ENCODE measurements around the gene AIRE.
"Not testable (repeated sequence)": the region's sequence is repeated elsewhere in the genome, so short reads cannot be mapped to it uniquely, and the experiment has no call there.

AIRE gene

DNA sequence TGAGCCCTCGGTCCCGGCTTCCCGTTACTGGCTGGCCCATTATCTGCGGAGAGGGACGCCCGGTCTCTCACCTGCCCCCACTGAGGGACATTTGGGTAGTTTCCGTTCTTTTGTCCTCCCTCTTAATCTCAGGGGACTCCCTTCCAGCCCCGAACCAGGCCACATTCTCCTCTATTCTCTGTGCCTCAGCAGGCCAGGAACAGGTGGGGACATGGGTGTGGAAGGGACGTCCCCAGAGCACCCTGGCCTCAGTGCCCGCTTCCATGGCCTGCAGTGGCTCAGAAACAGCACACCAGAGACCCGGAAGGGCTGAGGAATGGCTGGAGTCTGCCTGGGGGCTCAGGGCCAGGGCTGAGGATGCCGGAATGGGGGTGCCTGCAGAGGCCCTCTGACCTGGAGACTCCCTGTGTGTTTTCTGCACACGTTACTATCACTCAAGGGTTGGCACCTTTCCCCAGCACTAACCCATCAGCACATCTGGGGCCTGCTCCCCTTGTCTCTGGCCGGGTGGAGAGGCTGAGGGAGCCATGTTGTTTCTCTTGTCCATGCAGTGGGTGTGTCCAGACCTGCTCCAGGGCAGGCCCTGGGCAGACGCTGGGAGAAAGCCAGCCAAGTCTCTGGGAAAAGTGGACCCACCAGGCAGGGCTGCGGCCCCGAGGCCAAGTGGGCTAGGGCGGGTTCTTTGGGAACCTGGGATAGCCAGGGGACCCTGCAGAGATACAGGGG, 14.0 kb upstream of the AIRE start:
- no peak overlapping the region for H3K4me3 ChIP-seq (ENCODE audit: low read length)
- H3K36me3 ChIP-seq (ENCODE audit: insufficient read depth, low read length) = no peaks in the 10 kb centered on the region
- H3K4me1 ChIP-seq (ENCODE audit: control insufficient read depth, insufficient read depth, low read length) = no peaks in the 10 kb centered on the region
- H3K4me2 ChIP-seq (ENCODE audit: low read length) = no peak overlapping the region
- no peaks in the 10 kb centered on the region for H3K9me3 ChIP-seq (replicated peaks; ENCODE audit: low read length)
- H3K27me3 ChIP-seq (ENCODE audit: control insufficient read depth, insufficient read depth, low read length) = peaks cover 27% of the 10 kb centered on the region
- no peak overlapping the region for H3K9ac ChIP-seq (ENCODE audit: low read depth, low read length)

DNA sequence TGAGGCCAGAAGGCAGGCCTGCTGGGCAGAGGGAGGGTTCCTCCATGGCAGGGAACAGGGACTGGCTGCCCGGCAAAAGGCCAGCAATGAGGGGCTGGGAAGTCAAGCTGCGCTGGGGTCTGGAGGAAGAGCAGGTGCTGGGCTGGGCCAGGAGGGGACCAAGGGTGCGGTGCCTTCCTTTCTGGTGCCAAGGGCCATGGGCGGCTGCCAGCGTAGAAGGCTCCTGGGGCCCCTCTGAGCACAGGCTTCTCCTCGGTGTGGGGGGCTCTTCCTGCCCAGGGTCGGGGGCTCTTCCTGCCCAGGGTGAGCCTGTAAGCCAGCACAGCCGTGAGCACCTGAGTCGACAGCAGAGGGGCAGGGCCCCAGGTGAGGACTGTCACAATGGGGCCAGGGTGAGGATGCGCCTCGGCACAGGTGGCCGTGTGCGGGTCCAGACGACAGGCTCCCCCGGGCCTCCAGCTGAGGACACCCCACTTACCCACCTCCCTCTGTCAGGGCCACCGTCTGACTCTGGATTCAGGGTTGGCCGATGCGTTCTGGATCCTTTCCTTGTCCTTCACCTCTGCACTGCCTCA, 13.3 kb upstream of the AIRE start:
- Histone ChIP-seq H3K4me3 (ENCODE audit: low read length) (no peak overlapping the region), H3K4me1 (ENCODE audit: control insufficient read depth, insufficient read depth, low read length) (no peaks in the 10 kb centered on the region), H3K4me2 (ENCODE audit: low read length) (no peak overlapping the region), H3K9ac (ENCODE audit: low read depth, low read length) (no peak overlapping the region), H3K9me3 (replicated peaks; ENCODE audit: low read length) (no peaks in the 10 kb centered on the region), H3K36me3 (ENCODE audit: insufficient read depth, low read length) (no peaks in the 10 kb centered on the region), H3K27me3 (ENCODE audit: control insufficient read depth, insufficient read depth, low read length) (peaks cover 27% of the 10 kb centered on the region)

DNA sequence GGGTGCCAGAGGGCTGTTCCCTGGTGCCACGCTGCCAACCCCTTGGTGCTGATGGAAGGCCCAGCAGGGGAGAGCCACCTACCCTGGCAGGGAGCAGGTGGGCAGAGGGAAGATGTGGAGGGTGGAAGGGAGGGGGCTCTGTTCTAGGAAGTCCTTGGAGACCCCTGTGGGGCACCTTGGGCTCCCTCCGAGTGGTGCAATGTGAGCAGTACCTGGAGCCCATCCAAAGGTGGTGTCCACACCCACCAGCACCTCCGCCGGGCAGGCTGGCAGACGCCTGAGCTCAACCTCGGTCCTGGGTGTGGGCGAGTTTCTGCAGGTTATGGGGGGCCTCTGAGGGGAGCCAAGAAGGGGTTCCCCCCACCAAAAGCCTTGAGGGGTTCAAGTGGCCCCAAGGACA, 12.6 kb upstream of the AIRE start:
- Histone ChIP-seq H3K9me3 (replicated peaks; ENCODE audit: low read length) (no peaks in the 10 kb centered on the region), H3K27me3 (ENCODE audit: control insufficient read depth, insufficient read depth, low read length) (peaks cover 22% of the 10 kb centered on the region), H3K4me1 (ENCODE audit: control insufficient read depth, insufficient read depth, low read length) (no peaks in the 10 kb centered on the region), H3K36me3 (ENCODE audit: insufficient read depth, low read length) (no peaks in the 10 kb centered on the region), H3K4me3 (ENCODE audit: low read length) (no peak overlapping the region), H3K9ac (ENCODE audit: low read depth, low read length) (no peak overlapping the region), H3K4me2 (ENCODE audit: low read length) (no peak overlapping the region)

DNA sequence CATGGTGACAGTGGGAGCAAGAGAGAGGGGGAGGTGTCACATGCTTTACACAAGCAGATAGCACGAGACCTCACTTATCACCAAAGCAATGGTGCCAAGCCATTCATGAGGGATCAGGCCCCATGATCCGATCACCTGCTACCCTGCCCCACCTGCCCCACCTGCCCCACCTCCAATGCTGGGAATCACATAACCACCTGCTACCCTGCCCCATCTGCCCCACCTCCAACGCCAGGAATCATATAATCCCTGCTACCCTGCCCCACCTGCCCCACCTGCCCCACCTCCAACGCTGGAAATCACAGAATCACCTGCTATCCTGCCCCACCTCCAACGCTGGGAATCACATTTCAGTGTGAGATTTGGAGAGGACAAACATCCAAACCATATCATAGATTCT, 10.6 kb upstream of the AIRE start:
- no peaks in the 10 kb centered on the region for H3K4me1 ChIP-seq (ENCODE audit: control insufficient read depth, insufficient read depth, low read length)
- H3K4me2 ChIP-seq (ENCODE audit: low read length) = no peak overlapping the region
- no peaks in the 10 kb centered on the region for H3K9me3 ChIP-seq (replicated peaks; ENCODE audit: low read length)
- H3K4me3 ChIP-seq (ENCODE audit: low read length) = no peak overlapping the region
- H3K27me3 ChIP-seq (ENCODE audit: control insufficient read depth, insufficient read depth, low read length) = peaks cover 26% of the 10 kb centered on the region
- H3K9ac ChIP-seq (ENCODE audit: low read depth, low read length) = no peak overlapping the region
- H3K36me3 ChIP-seq (ENCODE audit: insufficient read depth, low read length) = no peaks in the 10 kb centered on the region

DNA sequence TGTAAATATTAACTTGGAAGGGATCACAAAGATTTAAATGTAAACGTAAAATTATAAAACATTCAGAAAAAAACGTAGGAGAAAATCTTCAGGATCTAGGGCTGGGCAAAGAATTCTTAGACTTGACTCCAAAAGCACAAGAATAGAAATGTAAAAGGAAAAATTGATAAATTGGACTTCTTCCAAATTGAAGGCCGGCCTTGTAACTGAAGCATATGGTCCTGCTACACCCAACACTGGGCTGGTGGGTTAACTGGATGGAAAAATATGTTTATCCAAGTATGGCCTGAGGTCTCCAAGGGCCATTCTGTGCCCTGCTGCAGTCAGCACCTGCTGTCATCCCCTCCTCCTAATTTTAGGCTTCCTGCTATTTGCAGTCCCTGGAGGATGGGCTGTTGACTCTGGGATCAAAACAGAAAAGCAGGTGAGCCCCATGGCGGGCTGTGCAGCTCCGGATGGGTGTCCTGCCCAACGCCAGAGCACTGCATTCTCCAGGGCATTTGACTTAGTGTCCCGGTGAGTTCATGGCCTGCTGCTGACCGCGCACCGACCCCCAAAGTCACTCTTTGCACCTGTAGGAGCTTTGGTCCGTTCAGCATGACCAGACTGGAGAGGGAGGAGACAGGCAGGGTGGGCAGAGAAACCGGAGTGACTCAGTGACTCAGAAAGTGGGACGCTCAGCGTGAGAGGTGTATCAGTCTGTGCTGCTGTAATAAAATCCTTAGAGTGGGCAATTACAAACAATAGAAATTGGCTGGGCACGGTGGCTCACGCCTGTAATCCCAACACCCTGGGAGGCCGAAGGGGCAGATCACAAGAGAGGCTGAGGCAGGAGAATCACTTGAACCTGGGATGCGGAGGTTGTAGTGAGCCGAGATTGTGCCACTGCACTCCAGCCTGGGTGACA, 6.1 kb upstream of the AIRE start:
- Histone ChIP-seq H3K4me3 (ENCODE audit: low read length) (no peak overlapping the region), H3K4me2 (ENCODE audit: low read length) (no peak overlapping the region), H3K36me3 (ENCODE audit: insufficient read depth, low read length) (no peaks in the 10 kb centered on the region), H3K9me3 (replicated peaks; ENCODE audit: low read length) (no peaks in the 10 kb centered on the region), H3K27me3 (ENCODE audit: control insufficient read depth, insufficient read depth, low read length) (peaks cover 10% of the 10 kb centered on the region), H3K4me1 (ENCODE audit: control insufficient read depth, insufficient read depth, low read length) (no peaks in the 10 kb centered on the region), H3K9ac (ENCODE audit: low read depth, low read length) (no peak overlapping the region)

DNA sequence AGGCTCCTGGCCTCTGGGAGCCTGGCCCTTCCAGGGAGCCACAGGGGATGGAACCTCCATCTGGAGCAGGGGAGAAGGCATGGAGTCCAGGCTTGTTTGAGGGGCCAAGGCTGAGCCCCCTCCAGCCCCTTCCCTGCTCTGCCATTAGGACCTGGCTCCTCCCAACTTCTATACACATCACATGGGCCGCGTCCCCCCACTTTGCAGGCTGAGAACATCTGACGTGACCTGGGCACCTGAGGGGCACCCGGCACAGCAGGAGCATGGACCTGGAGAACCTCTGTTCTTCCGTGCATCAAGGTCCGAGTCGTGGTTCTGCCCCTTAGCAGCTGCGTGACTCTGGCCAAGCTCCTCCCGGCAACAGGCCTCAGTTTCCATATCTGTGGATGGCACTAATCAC, 3.9 kb upstream of the AIRE start:
- Histone ChIP-seq H3K36me3 (ENCODE audit: insufficient read depth, low read length) (no peaks in the 10 kb centered on the region), H3K9me3 (replicated peaks; ENCODE audit: low read length) (no peaks in the 10 kb centered on the region), H3K4me1 (ENCODE audit: control insufficient read depth, insufficient read depth, low read length) (peaks cover 7% of the 10 kb centered on the region), H3K4me2 (ENCODE audit: low read length) (no peak overlapping the region), H3K4me3 (ENCODE audit: low read length) (no peak overlapping the region), H3K9ac (ENCODE audit: low read depth, low read length) (no peak overlapping the region), H3K27me3 (ENCODE audit: control insufficient read depth, insufficient read depth, low read length) (peaks cover 17% of the 10 kb centered on the region)

DNA sequence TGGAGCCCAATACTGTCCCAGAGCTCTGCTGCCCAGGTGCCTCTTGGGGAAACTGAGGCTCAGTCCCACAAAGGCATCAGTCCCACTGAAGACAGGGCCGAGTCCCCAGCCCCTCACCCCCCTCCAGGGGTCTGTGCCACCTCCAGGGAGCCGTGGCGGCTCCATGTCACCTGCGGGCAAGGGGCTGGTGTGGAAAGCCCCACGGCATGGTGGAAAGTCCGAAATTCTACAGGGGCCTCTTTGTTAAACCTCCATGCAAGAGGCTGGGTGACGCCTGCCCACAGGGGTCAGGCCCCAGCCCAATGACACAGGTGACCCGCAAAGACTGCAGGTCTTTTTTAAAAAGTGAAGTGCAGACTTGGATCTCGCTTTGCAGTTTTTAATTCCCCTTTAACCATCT, 3.3 kb upstream of the AIRE start:
- Histone ChIP-seq H3K9ac (ENCODE audit: low read depth, low read length) (no peak overlapping the region), H3K4me1 (ENCODE audit: control insufficient read depth, insufficient read depth, low read length) (peaks cover 7% of the 10 kb centered on the region), H3K4me2 (ENCODE audit: low read length) (no peak overlapping the region), H3K4me3 (ENCODE audit: low read length) (no peak overlapping the region), H3K27me3 (ENCODE audit: control insufficient read depth, insufficient read depth, low read length) (peaks cover 18% of the 10 kb centered on the region), H3K9me3 (replicated peaks; ENCODE audit: low read length) (no peaks in the 10 kb centered on the region), H3K36me3 (ENCODE audit: insufficient read depth, low read length) (no peaks in the 10 kb centered on the region)

DNA sequence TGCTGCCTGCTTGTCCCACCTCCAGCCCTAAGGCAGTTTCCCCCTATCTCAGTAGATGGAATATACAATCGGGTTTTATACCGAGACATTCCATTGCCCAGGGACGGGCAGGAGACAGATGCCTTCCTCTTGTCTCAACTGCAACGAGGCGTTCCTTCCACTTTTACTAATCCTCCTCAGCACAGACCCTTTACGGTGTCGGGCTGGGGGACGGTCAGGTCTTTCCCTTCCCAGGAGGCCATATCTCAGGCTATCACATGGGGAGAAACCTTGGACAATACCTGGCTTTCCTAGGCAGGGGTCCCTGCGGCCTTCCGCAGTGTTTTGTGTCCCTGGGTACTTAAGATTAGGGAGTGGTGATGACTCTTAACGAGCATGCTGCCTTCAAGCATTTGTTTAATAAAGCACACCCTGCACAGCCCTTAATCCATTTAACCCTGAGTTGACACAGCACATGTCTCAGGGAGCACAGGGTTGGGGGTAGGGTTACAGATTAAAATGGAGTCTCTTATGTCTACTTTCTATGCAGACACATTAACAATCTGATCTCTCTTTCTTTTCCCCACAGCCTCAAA, 2.4 kb upstream of the AIRE start:
- peaks cover 26% of the 10 kb centered on the region for H3K27me3 ChIP-seq (ENCODE audit: control insufficient read depth, insufficient read depth, low read length)
- H3K4me2 ChIP-seq (ENCODE audit: low read length); H3K9ac ChIP-seq (ENCODE audit: low read depth, low read length); H3K4me3 ChIP-seq (ENCODE audit: low read length); H3K4me1 ChIP-seq (ENCODE audit: control insufficient read depth, insufficient read depth, low read length); H3K9me3 ChIP-seq (replicated peaks; ENCODE audit: low read length); H3K36me3 ChIP-seq (ENCODE audit: insufficient read depth, low read length): not testable (repeated sequence)

DNA sequence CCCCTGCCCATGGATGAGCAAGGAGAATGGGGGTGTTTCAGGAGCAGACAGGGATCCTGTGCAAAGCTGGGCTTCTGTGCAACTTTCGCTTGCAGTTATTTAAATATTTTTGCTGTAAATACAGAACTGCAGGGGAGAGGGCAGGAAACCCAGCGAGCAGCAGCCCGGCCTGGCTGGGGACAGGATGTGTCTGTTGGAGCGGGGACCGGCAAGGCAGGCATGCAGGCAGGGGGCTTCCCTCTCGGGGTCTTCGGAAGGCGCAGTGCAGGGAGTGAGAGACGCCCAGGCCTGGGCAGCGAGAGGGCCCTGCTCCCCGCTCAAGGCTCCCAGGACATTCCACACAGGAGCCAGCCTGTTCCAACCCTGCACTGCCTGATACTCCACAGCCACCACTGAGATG, 1.7 kb upstream of the AIRE start:
- H3K27me3 ChIP-seq (ENCODE audit: control insufficient read depth, insufficient read depth, low read length) = peaks cover 28% of the 10 kb centered on the region

DNA sequence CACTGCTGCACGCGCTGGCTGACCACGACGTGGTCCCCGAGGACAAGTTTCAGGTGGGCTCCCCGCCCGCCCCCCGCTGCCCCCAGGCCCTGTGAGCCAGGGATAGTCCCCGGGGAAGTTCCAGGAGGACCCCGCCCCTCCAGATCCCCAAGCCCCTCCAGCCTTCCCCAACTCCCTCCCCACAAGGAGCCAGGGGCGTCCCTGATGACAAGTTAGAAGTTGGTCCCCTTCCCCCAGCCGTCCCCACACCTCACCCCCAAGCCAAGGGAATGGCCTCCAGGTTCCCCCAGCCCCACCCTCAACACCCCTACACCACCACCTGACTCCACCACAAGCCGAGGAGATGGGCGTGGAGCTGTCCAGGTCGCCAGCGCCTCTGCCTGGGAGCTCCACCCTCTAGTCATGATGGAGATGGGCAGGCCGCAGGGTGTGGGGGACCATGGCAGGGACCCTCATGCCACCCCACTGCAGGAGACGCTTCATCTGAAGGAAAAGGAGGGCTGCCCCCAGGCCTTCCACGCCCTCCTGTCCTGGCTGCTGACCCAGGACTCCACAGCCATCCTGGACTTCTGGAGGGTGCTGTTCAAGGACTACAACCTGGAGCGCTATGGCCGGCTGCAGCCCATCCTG, 525 bp downstream of the AIRE start:
- Histone ChIP-seq H3K9ac (ENCODE audit: low read depth, low read length) (no peak overlapping the region), H3K36me3 (ENCODE audit: insufficient read depth, low read length) (no peaks in the 10 kb centered on the region), H3K9me3 (replicated peaks; ENCODE audit: low read length) (no peaks in the 10 kb centered on the region), H3K4me1 (ENCODE audit: control insufficient read depth, insufficient read depth, low read length) (peaks cover 7% of the 10 kb centered on the region), H3K4me2 (ENCODE audit: low read length) (no peak overlapping the region), H3K27me3 (ENCODE audit: control insufficient read depth, insufficient read depth, low read length) (peaks cover 33% of the 10 kb centered on the region), H3K4me3 (ENCODE audit: low read length) (no peak overlapping the region)

More for the DNA sequence above, 1.7 kb upstream of the AIRE start:
- Histone ChIP-seq H3K9ac (ENCODE audit: low read depth, low read length) (no peak overlapping the region), H3K4me1 (ENCODE audit: control insufficient read depth, insufficient read depth, low read length) (peaks cover 7% of the 10 kb centered on the region), H3K9me3 (replicated peaks; ENCODE audit: low read length) (no peaks in the 10 kb centered on the region), H3K4me2 (ENCODE audit: low read length) (no peak overlapping the region), H3K36me3 (ENCODE audit: insufficient read depth, low read length) (no peaks in the 10 kb centered on the region), H3K4me3 (ENCODE audit: low read length) (no peak overlapping the region)

Data from skeletal muscle satellite cell (primary cell).